Lower lobe of right lung (tissue), 2 donors: ENCODE measurements around the gene ZFYVE28. TPM values are rescaled to one million over a fixed set of nuclear protein-coding genes. Genes with fewer than 3 reads are reported as not detected.

Experiments
- ATAC-seq, 2 donors: fragments of 200-7000 bp; cut with Tn5 transposase; one replicate each; pipeline ENCODE4 v1.9.1; 2020 to 2022; ENCODE audit warnings: mild to moderate bottlenecking in 2 of 2, moderate library complexity in 2 of 2
- DNase-seq: peaks from one replicate; pipeline ENCODE4 v3.0.0-alpha.2; 2020
- H3K27ac ChIP-seq: fragments of 200-600 bp; one replicate; pipeline ENCODE4 v1.8.0; 2022
- H3K27me3 ChIP-seq: fragments of 200-600 bp; one replicate; pipeline ENCODE4 v1.8.0; 2022; ENCODE audit warnings: low read depth
- H3K36me3 ChIP-seq: fragments of 200-600 bp; one replicate; pipeline ENCODE4 v1.8.0; 2022; ENCODE audit warnings: mild to moderate bottlenecking
- H3K4me1 ChIP-seq: fragments of 200-600 bp; one replicate; pipeline ENCODE4 v1.8.0; 2022
- H3K4me3 ChIP-seq: fragments of 200-600 bp; one replicate; pipeline ENCODE4 v1.8.0; 2022; ENCODE audit warnings: mild to moderate bottlenecking
- H3K9me3 ChIP-seq: fragments of 200-600 bp; one replicate; pipeline ENCODE4 v1.8.0; 2022
- intact Hi-C: fragments of 100-400 bp; cut with DNase I; formaldehyde crosslinking; loops from one replicate; pipeline ENCODE4 v1.11.0; 2022
- total RNA-seq: library from RNA; stranded (reverse); fragmentation: NEBNext Ultra II Directional; extraction: Animal tissue kit (Norgen Biotek cat#: 25700); gene quantifications from one replicate; pipeline ENCODE4 v1.2.1, GENCODE V29; 2021
- TF ChIP-seq, protein P1 (sequence below): fragments of 200-600 bp; IDR thresholded peaks from one replicate; pipeline ENCODE4 v1.8.0; 2022; ENCODE audit warnings: antibody characterized with exemption, mild to moderate bottlenecking
- donor health status: DM: no; HTN: yes; CAD: no; lungs with severe emphysema.

The ZFYVE28 gene
- total RNA-seq, 1 donor from 2014 or later = 12.9 TPM

DNA sequence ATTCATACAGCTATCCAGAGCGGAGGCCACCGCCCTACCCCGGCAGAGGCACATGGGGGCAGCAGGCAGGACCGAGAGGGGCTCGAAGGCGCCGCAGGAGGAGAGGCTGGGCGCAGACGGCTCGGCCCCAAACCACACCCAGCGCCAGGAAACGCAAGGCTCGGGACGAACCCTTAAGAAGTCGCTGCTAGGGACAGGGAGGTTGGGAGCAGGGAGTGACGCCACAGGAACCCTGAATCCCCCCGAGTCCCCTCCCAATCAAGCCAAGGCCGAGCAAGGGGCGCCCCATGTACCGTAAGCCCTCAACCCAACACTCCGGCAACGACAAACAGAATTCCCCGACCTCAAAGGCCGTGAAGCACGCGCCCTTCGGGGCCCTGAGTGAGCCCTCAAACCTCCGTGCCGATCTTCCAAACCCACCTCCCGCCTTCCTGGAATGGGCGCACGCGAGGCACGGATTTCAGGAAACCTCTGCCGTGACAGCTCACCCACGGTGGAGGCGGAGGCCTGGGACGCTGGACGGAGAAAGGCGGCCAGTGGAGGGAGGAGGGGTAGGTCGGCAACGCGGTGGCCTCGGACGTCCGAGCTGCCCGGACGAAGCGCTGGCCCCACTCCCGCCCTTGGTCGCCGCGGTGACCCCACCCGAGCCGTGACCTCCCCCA lies 1.8 kb downstream of the ZFYVE28 start:
- TF ChIP-seq, protein P1, sequence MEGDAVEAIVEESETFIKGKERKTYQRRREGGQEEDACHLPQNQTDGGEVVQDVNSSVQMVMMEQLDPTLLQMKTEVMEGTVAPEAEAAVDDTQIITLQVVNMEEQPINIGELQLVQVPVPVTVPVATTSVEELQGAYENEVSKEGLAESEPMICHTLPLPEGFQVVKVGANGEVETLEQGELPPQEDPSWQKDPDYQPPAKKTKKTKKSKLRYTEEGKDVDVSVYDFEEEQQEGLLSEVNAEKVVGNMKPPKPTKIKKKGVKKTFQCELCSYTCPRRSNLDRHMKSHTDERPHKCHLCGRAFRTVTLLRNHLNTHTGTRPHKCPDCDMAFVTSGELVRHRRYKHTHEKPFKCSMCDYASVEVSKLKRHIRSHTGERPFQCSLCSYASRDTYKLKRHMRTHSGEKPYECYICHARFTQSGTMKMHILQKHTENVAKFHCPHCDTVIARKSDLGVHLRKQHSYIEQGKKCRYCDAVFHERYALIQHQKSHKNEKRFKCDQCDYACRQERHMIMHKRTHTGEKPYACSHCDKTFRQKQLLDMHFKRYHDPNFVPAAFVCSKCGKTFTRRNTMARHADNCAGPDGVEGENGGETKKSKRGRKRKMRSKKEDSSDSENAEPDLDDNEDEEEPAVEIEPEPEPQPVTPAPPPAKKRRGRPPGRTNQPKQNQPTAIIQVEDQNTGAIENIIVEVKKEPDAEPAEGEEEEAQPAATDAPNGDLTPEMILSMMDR = no peak
- peak overlapping the region; percentile 71 for H3K4me3 ChIP-seq
- H3K36me3 ChIP-seq = no peaks in the 10 kb centered on the region
- H3K27me3 ChIP-seq = peaks cover 14% of the 10 kb centered on the region
- H3K27ac ChIP-seq = peak overlapping the region; percentile 80
- DNase-seq (peak; percentile 53), ATAC-seq (no peak)
- intact Hi-C loops = no loop called here
- H3K9me3 ChIP-seq = no peaks in the 10 kb centered on the region
- peaks cover 58% of the 10 kb centered on the region for H3K4me1 ChIP-seq

DNA sequence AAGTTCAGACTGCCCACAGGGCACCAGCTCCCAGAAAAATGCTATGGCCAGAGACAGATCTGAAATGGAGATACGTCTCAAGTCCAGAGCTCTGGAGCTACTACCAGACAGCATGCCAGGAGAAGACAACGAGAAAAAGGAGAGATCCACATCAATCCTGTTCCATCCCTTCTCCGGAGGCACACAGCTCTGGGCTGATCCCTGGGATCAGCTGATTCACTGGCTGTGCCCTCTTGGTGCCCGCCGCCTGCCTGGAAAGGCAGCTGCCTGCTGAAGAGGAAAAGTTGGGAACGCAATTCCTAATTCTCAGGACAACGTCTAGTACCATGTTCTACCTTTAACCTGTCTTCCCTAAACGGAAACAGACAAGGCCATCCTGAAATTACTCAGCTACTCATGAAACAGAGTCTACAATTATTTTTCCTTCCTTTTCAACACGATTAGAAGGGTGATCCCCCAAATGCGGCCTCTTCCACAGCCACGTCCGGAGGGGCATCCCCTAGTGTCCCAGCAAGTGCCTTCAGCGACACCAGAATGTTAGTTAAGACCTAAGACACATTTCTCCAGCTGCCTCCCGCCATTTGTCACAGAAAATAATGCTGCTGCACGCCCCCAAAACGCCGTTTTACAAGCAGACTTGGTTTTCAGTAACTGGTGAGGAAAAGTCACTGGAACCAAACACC lies 2.4 kb downstream of the ZFYVE28 start:
- no peaks in the 10 kb centered on the region for H3K36me3 ChIP-seq
- DNase-seq (no peak), ATAC-seq (no peak)
- peak overlapping the region; percentile 71 for H3K4me3 ChIP-seq
- H3K27me3 ChIP-seq = peaks cover 12% of the 10 kb centered on the region
- TF ChIP-seq, protein P1 = no peak
- intact Hi-C loops = no loop called here
- H3K9me3 ChIP-seq = no peaks in the 10 kb centered on the region
- H3K27ac ChIP-seq = peak overlapping the region; percentile 80
- peaks cover 59% of the 10 kb centered on the region for H3K4me1 ChIP-seq

DNA sequence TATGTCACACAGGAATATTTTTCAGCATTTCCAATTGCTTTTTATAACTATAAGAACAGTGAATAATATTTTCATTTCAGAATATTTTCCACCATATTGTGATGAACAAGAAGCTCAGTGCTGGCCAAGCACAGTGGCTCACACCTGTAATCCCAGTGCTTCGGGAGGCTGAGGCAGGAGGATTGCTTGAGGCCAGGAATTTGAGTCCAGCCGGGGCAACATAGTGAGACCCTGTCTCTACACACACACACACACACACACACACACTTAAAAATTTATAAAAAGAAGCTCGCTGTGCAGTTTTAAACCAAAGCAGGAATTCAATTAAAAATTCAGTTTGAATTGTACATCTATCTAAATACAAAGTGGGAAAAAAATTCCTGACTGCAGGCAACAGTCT lies 3.2 kb downstream of the ZFYVE28 start:
- H3K27me3 ChIP-seq = peaks cover 6% of the 10 kb centered on the region
- intact Hi-C loops = no loop called here
- H3K36me3 ChIP-seq = no peaks in the 10 kb centered on the region
- no peak overlapping the region for H3K4me3 ChIP-seq
- ATAC-seq (no peak), DNase-seq (no peak)
- H3K4me1 ChIP-seq = peaks cover 59% of the 10 kb centered on the region
- TF ChIP-seq, protein P1 = no peak
- no peak overlapping the region for H3K27ac ChIP-seq
- no peaks in the 10 kb centered on the region for H3K9me3 ChIP-seq

DNA sequence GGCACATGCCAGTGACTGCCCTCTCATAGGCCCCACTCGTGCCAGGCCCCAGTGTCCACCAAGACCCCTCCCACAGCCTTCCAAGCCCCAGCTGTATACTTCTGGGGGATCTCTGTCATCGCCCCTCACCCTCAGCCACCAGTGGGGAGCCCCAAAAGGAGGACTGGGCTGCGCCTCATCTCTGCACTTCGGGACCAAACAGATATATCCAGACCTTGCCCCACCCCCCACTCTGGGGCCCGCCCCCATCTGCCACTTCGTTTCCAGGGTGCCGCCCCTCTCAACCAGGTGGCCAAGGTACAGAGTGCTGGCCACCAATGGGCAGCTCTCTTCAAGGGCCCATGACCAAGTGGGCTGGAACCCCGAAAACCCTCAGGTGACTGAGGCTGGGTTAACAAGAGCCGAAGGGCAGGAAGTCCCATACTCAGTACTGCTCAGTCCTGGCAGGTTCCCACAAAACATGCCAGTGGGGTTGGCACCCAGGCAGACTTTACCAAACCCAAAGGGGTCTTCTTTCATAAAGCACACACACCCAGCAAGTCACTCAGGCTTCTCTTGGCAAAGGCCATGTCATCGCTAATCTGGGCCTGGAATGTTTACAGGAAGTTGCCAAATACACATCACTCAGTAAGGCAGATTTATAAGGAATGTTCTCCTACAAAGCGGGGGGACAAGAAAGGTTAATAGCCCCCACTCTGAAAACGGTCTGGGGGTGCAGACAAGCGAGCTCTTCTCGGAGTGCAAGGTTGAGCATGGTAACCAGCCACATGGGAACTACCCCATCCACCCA lies 4.4 kb downstream of the ZFYVE28 start:
- peaks cover 52% of the 10 kb centered on the region for H3K4me1 ChIP-seq
- DNase-seq (peak; percentile 43), ATAC-seq (no peak)
- H3K4me3 ChIP-seq = peak overlapping the region; percentile 40
- H3K9me3 ChIP-seq = no peaks in the 10 kb centered on the region
- peak overlapping the region; percentile 79 for H3K27ac ChIP-seq
- no peaks in the 10 kb centered on the region for H3K36me3 ChIP-seq
- TF ChIP-seq, protein P1 = no peak
- intact Hi-C loops = no loop called here
- H3K27me3 ChIP-seq = peaks cover 5% of the 10 kb centered on the region

DNA sequence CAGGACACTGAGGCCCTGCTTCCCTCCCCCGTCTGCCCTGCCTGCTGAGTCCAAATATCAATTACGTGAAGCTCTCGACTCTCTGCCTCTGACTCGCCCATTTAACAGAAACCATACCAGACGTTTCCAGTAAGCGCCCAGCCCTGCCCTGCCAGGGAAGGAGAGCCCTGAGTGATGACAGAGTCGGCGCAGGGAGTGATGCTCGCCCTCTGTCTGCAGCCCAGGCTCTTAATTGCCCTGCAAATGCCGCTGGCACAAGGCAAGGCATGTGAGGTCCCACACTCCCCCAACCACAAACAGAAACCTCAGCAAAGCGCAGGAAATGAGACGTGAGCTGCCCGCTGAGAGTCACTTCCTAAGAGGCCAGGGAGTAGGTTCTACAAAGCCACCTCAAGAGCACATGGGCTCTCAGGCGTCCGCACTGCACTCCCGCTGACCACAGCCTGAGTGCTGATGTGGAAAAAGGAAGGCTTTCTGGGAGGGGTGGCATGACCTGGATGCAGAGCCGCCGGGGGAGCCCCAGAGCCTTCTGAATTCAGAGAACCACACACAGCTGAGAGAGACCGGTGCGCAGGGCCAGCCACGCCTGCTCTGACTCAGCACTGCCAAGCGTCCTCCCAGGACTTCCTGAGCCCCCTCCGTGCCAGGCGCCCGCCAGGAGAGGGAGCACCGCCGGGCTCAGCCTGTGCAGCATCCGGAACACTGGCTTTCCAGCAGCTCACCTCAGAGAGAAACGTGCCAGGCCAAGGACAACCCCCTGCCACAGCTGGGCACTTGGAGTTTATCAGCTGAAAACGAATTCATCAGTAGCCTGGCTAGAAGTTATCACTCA lies 5.3 kb downstream of the ZFYVE28 start:
- TF ChIP-seq, protein P1 = peak; percentile 37
- H3K27ac ChIP-seq = peak overlapping the region; percentile 79
- H3K4me1 ChIP-seq = peaks cover 52% of the 10 kb centered on the region
- peaks cover 5% of the 10 kb centered on the region for H3K27me3 ChIP-seq
- H3K36me3 ChIP-seq = no peaks in the 10 kb centered on the region
- intact Hi-C loops = no loop called here
- H3K9me3 ChIP-seq = no peaks in the 10 kb centered on the region
- peak overlapping the region; percentile 40 for H3K4me3 ChIP-seq
- ATAC-seq (peak; percentile 90 to 93), DNase-seq (peak; percentile 87)
